Stimulated activated CD8-positive, alpha-beta memory T cell treated with anti-CD3 and anti-CD28 coated beads, Interleukin-15, amount 100 ng/mL, for 48 hours (primary cell): ENCODE measurements around the gene WT1.

Experiments
- DNase-seq, 2 donors: peaks; one replicate each; pipeline ENCODE4 v3.0.0-alpha.2; 2020; ENCODE audit warnings: low read depth in 2 of 2

The WT1 gene

DNA sequence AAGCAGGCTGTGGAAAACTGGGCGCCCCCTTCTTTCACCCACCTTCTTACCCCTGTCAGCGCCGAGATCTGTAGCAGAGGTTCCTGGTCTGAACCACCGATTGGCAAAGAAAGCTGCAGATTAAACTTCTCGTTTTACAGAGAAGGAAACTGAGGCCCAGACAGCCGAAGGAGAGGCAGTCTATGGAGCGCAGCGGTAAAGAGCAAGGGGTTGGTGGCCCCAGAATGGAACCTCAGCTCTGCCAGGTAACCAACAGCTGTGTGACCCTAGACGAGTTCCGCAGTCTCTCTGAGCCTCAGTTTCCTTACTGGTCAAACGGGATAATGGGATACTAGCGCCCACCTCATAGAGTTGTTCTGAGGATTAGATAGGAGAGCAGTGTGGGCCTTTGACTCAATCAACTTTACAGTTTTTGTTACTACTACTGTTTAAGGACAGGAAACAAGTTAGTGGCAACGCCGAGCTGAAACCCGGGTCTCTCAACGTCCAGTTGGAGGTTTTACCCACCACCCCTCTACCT, 3.1 kb upstream of the WT1 start:
- DNase-seq, result no peak

DNA sequence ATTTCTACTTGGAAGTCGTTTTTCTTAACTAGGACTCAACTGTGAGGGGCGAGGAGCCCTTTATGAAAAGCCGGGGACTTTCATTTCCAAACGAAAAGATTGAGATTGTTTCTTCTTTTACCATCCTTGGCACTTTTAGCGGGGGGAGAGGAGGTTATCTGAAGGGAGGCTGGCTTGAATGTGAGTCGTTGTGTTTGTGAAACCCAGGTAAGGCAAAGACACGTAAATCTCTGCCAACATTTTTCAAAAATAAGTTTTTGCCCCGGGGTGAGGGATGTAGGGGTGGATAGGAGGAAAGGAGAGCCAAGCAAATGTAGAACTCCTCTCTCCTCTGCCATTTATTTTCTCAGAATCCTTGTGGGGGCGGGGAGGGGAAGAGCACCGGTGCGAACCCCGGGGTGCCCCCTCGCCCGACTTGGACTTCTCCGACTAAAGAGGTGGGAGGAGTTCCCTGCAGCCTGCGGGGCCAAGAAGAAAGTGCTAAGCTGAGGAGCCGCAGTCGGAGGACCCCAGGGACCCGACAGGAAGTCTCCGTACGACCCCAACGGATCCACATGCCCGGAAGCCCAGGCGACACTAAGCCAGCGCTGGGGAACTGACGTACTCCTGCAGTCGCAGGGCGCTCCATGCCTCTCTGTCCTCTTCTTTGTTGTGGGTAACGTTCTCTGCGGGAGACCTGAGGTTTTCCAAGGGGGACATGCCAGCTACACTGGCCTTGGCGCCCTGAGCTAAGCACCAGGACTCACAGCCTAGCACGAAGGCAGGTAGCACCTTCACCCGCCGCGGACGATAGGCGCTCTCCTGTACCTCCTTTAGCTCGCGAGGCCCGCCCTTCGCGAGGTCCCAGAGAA, 2.4 kb upstream of the WT1 start:
- DNase-seq, result no peak

DNA sequence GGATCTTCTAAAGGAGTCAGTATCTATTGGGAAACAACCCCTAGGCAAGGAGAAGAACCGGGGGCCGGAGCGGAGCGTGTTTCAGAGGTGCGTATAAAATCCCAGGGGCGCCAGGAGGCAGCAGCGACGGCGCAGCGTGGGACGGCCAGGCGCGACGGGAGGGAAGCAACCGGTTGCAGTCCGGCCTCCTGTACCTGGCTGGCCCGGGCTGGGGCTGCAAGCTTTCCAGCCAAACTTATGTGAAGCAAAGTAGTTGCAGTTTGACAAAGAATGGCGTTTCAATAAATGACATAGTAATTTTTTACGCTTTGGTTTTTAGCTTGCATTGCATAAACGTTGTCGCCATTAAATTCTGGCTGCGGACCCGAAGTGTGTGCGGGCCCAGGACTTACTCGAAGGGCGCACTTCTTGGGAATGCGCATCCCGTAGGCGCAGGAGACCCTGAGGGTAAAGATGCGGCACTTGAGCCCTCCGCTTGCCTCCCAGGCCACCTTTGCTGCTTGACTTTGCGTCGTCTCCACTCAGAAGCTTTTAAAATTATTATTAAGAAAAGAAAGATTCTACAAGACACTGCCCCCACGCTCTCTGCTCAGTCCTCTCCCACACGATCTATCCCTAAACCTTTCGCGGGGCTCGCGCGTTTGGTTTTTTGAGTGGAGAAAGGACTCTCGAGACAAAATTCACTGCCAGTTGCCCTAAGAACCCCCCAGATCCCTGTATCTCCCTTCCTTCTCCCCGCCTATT, 1.6 kb upstream of the WT1 start:
- no peak for DNase-seq

DNA sequence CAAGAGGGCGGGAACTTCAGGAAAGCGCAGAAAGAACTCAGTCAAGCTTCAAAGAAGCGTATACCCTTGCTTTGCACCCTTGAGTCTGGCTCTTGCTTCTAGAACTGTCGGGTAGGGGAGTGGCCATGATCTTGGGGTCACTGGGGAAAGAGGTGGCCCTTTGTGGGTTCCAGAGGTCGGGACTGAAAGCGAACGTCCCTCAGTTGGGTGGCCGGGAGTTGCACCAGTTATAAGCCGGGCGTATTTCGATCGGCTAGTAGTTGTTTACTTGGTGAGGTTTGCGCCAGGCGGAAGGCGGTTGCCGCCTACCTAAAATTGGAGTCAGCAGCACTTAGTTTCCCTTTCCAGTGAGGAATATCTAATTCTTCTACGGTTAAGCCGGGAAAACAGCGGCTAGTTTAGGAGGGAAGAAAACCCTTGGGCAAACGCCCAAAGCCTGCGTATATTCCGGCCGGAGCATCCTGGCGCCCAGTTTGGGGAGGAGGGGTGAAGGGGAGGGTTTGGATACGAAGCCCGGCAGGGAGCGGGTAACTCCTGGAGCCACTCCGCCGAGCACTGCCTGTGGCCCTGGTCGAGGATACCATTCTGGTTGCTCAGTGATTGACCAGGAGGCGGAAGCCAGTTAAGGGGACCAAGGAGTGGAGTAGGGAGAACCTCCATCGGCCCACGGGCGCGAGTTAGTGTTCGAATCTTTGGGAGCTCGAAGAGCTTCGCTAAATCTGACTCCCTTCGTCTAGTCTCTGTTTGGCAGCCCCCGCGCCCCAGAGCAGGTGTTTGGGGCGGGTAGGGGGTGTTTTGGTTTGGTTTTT, 807 bp upstream of the WT1 start:
- no peak for DNase-seq

DNA sequence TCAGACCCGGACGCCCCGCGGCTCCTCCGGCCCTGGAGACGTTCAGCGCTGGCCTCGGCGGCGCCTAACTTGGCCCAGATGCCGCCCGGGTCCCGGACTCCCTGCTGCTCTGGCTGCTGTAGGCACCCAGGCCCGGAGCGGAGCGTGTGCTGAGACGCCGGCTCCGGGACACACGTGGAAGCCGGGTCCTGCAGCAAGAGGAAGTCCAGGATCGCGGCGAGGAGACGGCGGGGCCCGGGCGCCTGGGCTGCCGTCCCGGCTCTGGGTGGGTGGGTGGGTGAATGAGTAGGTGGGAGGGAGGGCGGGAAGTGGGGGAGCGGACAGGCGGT, 223 bp downstream of the WT1 start:
- DNase-seq, result no peak

DNA sequence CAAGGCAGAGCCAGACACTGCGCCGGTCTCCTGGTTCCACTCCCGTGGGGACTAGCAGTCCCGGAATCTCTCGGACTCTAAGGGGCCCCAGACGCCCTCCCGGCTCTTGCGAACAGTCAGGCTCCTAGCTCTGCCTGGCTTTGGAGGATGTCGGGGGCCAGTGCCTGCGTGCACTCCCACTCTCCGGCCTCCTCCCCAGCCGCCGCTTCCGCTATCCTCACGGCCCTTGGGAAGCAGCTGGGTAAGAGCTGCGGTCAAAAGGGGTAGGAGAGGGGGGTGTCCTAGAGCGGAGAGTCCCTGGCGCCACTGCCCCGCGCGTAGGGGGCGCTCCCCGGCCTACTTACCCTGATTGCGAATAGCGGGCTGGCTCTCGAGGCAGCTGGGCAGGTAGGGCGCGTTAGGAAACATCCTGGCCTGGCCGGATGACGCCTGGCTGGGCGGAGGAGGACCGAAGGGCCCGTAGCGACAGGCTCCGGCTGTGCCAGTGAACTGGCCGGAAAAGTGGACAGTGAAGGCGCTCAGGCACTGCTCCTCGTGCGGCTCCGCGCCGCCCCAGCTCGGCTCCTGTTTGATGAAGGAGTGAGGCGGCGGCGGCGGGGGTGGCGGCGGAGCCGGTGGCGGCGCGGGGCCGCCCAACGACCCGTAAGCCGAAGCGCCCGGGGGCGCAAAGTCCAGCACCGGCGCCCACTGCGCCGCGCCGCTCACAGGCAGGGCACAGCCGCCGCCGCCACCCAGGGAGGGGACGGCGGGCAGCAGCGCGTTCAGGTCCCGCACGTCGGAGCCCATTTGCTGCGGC, 785 bp downstream of the WT1 start:
- DNase-seq, result no peak

DNA sequence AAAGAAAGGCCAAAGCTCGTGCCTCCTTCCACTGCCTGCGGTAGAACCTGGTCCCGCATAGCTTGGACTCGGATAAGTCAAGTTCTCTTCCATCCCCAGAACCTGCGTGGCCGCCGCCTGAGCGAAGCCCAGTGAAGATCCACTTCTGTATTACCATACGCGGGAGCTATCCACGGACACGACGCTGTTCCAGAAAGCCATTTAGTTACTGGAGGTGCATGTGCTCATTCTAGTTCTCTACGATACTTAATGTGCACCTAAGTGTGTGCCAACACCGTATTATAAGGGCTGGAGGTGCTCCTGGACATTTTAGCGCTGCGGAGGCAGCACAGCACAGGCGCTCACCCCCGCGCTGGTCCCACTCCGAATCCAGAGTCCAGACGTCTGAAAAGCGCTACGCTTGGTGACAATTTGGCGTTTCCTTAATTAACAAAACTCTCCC, 1.4 kb downstream of the WT1 start:
- DNase-seq, result no peak

DNA sequence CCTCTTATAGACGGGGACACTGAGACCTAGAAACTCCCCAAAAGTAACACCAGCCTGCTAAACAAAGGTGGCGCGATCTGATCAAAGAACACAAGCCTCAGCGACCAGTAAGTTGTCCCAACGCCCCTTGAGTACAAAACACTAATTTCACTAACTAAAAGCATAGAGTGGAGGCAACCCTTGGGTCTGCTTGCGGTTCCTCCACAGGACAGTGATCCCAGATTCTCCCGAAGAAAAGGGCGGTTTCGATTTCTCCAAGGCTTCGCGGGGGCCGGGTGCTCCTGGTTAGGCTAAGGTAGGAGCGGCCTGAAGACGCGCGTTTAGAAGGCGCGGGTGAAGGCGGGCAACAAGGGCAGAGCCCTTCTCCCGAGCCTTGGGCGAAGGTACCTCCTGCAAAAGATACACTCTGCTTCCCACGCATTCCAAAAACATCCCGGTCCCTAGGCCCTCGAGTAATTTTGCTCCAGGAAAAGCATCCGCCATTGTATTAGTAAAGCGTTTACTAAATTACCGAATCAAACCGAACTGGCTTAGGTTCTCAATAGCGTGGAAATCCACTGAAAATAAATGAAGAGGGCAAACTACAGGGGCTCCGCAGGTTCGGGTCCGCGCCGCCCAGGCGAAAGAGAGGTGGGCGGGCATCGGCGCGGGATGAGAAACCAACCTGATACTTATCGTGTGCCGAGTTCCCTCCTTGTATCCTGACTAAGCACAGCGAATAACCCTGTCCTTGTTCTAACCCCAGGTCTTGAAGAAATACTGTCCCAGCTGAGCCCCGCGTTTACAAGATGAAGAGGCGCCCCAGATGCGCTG, 2.0 kb downstream of the WT1 start:
- no peak for DNase-seq

DNA sequence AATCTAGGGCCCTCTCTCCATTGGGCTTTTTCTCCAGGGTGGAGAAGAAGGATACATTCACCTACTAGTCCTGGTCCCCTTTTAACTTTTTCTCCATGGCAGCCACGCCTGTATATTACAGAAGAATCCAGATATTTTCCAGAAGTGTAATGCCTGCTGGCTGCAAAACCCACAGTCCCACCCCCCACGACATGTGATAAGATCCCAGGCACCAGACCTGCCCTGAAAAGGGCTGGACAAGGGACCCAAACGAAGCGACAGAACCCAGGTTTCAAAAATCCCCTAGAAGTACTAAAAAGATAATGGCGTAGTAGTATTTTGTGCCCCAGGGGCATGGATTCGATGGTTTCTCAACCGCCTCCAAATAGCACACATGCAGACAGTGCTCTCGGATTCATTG, 2.8 kb downstream of the WT1 start:
- DNase-seq, result no peak

DNA sequence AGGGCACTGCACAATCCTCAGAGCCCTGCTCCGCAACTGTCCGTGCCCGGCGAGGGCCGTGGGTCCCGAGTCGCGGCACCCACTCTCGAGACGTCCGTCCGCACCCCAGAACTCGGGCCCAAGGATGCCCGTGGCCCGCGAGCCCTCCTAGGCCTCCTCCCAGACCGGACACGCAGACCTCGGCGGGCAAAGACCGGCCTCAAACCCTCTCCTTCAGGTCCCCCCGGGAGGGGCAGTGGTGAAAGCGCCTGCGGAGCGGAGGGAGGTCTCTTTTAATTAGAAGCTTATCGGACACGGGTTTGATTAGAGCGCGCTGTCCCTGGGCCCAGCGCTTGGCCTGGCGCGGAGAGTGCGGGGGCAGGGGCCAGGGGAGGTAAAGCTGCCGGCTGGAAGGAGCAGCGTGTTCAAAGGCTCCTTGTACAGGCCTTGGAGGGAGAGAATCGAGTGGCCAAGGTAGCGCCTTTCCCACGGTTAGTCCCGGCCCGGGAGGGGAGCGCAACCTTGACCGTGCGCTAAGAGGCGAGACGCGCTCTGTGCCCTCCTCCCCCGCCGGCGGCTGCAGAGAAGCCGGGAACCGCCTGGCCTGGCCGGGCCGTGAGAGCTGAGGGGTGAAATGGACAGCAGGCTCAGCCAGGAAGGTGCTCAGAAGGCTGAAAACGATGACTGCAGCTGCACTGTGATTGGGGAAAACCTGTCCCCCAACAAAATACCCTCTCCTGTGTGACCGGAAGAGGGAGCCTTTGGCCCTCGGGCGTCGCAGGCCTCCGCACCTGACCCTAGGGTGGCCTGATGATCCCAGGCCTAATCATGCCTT, 4.6 kb downstream of the WT1 start:
- DNase-seq, result no peak

DNA sequence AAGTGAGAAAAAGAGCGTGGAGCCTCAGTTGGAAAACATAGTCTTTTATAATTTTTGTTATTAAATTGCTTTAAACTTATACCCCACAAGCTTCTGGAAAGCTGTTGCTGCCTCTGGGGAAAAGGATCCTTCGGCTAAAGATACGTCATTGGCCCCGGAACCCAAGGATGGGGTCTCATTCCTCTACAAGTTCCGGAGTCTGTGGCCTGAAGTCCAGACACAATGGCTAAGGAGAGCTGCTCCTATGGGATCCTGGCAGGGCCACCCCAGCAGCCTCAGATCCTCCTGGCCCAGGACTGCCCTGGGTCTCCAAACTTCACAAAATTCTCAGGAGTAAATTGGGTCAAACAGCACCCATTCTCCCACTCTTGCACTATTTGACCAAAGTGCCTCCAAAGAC, 5.9 kb downstream of the WT1 start:
- DNase-seq, result no peak

DNA sequence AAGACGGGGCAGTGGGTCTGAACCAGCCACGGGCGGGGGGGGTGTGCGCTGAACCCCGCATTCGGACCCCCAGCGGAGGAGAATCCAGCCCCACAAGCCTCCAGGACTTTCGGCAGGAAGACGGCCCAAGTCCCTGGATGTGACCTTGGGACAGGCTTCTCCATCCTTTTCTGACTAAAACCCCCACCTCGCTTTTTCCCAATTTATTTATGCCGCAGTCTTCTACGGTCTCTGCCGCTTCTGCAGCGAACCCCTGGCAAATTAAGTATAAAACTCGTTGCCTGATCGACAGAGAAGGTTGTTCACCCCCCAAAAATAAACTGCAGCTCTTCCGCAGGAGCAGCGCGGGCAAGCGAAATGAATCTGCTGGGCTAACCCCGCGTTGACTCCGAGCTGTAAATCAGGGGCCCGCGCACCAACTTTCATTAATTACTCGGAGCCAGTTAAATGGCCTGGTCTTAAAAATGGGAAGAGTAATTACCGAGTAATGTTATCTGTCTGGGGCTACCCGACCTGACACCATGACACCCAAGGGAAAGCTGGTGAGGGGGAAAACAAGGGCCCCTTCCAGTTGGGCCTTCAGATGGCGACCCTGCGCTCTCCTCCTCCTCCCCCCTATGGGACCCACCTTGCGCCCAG, 6.6 kb downstream of the WT1 start:
- no peak for DNase-seq

DNA sequence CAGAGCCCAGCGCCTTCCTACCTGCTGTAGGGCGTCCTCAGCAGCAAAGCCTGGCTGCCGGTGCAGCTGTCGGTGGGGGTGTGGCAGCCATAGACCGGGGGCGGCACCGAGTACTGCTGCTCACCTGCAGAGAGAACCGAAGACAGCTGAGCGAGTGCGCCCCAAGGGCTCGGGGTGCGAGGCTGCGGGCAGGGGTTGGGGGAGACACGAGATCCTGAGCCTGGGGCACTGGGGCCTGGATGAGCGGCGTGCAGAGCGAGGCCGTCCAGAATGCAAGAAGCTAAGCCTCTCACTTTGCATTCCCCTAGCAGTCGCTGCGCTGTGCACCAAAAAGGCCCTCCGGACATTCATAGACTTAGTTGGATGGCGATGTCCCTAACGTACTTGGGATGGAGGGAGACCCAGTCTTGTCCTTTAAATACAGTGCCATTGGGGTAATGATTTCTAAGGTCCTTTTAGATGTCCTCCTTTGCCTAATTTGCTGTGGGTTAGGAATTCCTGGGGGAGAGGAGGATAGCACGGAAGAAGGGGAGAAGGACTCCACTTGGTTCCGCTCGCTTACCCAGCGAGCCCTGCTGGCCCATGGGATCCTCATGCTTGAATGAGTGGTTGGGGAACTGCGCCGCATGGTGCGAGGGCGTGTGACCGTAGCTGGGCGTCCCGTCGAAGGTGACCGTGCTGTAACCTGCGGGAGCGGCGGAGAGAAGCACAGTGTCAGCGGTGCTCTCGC, 7.2 kb downstream of the WT1 start:
- no peak for DNase-seq

DNA sequence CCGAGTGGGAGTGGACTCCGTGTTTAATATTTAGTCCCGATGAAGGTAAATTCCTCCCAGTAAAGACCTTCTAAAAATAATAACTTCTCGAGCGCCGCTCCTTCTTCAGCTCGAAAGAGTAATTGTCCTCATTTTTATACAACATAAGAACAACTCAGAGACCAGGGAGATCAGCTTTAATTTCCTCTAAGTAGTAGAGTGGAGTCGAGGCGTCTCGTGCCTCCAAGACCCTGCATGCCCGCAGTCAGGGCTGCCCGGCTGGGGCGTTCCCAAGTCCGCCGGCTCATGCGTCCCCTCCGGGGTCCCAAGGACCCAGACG, 7.8 kb downstream of the WT1 start:
- no peak for DNase-seq

DNA sequence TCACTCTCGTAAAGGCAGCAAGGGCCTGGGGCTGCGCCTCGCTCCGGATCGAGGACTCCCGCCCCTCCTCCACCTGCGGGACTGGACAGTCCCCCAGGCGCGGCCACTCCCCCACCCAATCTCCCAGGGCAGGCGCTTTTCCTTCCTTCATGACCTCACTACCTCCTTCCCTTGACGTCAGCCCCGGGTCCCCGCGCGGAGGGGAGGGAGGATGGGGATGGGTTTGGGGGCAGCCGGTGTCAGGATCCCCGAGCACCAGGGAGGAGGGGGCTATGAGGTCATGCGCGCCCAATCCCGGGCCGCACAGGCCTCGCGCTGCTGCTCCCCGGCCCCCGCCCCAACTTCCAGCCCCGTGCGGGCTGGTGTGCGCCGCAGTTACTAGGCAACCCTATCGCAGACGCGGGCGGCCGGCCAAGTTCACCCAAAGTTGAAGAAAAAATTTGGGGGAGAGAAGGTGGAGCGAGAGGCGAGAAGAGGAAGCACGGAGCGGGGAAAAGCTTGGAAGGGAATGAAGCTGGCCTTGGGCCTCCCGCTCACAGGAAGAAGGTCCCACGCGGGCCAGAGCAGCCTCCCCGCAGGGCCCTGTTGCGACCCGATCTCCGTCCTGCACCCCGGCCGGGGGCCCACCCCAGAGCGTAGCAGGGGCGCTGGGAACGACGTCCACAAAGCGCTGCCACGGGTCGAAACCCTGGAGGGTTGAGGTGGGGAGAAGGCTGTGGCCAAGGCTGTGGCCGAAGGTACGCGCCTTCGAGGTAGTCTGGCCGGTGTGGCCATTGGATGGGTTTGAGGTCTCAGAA, 8.3 kb downstream of the WT1 start:
- no peak for DNase-seq

DNA sequence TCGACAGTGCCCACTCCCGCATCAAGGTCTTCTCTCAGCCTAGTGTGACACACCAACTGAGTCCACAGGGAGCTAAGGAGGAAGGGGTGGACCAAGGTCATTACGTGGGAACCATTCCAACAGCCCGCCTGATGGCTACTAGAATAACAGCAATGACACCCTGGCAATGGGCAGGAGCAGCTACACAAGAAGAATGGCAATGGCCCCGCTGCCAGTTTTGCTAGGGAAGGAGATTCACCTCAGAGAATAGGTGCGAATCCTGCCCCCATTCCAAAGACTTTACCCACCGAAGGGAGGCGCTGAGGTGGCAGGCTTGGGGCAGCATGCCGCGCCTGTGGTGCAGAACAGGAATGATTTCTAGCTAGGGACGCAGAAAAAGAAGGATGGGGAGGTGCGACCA, 9.1 kb downstream of the WT1 start:
- DNase-seq, result no peak

DNA sequence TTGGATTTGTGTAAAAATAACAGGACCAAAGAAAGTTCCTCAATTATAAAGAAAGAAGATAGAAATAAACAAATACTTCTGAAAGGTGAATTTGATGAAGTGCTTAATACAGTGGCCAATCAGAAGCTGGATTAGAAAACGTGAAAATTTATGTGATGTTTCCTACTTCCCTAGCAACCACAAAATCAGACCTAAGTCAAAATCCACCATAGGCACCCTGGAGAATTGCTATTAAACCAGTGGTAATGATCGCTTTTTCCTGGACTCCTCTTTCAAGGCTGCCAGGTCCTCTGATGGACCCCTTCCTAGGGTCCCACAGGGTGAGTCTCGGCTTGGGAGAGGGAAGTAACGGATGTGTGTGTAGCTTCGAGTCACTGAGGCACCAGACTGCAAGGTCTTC, 9.6 kb downstream of the WT1 start:
- no peak for DNase-seq

DNA sequence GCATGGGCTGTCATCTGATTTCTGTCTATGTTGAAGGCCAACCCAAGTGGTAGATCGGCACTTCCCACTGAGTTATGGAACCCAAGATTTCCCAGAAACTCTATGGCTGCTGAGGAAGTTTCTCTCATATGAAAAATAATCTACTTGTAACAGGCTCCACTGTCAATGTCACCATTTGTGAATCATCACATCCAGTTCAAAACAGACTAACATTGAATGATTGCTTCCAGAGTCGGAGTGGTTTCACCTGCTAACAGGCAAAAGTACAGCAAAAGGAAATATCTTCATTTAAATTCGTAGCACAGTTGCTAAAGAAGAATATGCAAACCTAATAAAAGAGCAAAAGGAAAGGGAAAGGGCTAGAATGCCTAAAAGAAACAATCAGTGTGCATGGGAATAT, 12.8 kb downstream of the WT1 start:
- DNase-seq, result no peak
